GM18519 (cell line): ENCODE measurements around the gene NFKBIE.

Experiments used
- ATAC-seq: cut with Tn5 transposase; IDR thresholded peaks from one replicate; pipeline ENCODE4 v1.9.1; 2021; ENCODE audit warnings: mild to moderate bottlenecking, moderate library complexity; ENCODE audit not compliant: unreplicated experiment, low FRiP score

The NFKBIE gene

DNA sequence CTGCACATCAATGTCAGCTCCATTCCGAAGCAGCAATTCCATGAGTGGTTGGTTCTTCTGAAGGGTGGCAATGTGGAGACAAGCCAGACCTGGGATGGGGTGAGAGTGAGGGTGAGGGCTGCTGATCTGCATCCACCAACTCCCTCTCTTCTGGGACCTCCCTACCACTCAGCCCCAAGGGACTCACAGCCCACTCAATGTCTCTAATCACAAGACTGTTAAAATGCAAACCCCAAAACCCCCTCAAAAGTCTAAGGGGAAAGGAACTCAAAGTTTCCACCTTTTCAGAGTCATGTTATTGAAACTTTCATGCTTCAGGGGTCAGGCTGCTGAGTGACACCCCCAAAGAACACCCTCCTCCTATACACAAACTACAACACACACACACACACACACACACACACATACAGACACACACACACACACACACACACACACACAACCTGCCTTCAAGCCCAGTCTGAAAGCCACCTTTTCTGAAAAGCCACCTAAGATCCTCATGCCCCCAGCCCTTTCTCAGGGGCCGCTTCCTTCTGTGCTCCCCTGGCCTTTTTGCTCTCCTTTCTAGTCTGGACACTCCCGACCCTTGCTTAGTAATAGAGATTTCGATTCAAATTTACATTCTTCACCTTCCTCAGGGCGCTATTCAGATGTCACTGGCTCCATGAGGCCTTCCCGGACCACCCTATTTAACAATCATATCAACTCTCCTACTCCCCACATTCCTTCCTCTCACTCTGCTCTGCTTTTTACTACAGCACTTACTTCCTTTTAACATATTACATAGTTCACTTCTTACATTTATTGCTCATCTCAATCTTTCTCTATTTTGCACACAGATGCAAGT, 4.7 kb downstream of the NFKBIE start:
- ATAC-seq, result no peak

DNA sequence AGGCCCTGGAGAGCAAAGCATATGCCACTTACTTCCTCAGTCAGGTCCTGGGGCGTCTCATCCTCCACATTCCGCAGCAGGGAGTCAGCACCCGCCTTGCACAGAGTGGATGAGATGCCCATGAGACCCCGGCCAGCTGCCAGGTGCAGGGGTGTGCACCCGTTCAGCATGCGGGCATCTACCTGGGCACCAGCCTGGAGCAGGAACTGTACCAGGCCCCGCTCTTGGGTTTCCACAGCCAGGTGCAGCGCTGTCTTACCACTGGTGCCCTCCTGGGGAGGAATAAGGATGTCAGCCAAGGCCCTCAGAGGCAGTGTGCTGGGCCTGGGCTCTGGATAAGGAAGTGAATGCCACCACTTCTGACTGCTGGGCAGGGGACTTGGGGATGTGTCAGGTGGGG, 5.3 kb downstream of the NFKBIE start:
- ATAC-seq, result no peak

DNA sequence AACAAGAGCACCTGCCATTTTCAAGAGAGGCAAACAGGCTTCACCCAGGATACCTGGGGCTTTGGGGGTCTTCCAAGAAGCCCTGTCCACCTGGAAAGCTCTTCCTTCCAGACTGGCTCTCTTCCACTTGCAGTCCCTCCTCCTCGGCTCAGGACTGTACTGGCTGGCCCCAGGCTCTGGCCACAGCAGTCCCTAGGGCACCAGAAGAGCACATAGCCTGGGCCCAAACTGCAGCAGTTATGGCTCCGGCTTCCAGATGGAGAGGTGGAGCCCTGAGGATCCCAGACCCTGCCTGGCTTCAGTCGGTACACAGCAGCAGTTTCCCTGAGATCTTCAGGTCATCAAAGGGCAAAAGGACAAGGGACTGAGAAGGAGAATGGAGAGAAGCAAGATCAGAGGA, 6.4 kb downstream of the NFKBIE start:
- ATAC-seq, result no peak

DNA sequence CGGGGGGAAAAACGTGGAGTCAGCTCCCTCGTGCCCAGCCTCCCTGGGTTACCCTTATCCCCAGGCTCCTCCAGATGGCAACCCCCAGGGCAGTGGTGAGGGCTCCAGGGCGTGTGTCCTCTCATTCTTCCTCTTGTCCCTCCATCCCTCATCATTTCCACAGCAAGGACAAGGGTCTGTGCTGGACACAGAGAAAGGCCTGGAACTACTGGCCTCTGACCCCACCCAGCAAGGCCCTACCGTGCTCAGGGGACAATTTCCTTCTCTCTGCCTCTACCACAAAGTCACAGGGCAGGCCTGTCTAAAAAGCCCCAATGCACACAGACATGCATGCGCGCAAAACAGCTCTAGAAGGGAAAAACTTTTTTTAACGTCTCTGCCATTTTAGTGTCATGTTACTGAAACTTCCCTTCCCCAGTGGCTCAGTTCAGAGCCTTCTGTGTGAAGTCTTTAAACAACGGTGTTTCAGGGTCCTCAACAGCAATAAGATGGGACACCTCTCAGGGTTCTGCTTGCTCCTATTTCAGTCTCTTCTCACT, 7.0 kb downstream of the NFKBIE start:
- no peak for ATAC-seq

DNA sequence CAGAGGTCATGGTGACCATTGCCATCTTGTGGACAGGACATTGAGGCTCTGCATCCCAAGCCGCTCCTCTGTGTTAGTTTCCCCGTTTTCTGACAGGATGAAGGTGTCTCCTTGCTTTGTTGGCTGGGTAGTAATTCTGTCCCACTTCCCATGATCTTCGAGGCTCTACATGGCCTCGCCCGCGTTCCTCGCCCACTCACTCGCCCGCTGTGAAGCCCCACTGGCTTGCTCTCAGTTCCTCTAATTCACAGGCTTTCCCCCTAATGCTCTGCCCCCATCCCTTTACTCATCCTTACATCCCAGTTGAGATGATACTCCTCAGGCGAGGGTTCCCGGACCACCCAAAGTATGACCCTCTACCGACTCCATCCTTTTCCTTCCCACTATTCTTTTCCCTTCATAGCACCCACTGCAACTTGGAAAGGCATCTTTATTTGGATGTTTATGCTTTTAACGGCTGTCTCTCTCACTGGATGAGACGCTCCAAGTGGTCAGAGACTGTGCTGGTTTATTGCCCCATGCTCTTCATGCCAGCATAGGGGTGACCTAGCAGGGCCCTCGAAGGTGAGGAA, 7.5 kb downstream of the NFKBIE start:
- ATAC-seq, result peak; percentile 9

DNA sequence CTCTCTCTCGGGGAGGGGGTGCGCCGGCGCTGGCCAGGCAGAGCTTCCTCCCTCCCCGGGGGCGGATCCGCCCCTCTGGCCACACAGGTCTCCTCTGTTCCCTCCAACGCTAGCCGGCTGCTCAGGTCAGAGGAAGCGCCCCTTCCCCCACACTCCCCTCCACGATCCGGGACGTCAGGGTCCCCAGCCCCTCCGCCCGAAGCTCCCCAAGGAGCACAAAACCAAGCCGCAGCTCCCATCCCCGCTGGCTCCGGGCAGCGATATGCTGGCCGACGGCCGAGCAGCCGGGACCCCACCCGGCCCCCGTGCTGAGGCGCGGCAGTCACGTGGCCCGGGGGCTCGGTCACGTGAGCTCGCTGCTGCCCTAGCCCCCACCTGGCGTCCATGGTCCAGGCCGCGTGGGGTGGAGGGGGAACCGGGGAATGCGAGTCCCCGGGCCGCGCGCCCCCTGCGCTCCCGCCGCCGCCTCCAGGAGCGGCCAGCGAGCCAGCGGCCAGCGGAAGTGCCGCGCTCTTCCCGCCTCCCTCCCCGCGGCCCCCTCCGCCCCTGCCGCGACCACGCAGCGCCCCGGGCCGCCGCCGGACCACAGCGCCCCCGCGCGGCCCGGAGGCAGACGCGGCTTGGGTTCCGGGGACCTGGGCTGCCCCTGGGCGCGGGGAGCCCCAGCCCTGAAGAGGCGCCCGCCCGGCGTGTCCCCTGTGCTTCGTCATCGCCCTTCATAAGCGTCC, 8.2 kb downstream of the NFKBIE start, which contains the start of gene SLC35B2:
Gene SLC35B2, minus strand, starts transcription at position 504 of the 728 bp plus-strand sequence. Its CDS starts 118 bp downstream, at position 386.
- ATAC-seq, result peak; percentile 30

DNA sequence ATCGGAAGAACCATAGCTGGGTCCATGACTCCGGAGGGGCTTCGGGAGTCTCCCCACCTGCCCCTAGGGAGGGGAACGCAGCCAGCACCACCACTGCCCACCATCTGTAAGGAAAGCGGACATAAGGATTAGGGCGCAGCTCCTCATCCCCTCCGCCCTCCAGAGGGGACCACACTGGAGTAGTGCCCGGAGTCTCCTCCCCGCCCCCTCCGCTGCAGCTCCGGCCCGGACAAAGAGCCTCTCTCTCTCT, 8.7 kb downstream of the NFKBIE start:
- no peak for ATAC-seq

DNA sequence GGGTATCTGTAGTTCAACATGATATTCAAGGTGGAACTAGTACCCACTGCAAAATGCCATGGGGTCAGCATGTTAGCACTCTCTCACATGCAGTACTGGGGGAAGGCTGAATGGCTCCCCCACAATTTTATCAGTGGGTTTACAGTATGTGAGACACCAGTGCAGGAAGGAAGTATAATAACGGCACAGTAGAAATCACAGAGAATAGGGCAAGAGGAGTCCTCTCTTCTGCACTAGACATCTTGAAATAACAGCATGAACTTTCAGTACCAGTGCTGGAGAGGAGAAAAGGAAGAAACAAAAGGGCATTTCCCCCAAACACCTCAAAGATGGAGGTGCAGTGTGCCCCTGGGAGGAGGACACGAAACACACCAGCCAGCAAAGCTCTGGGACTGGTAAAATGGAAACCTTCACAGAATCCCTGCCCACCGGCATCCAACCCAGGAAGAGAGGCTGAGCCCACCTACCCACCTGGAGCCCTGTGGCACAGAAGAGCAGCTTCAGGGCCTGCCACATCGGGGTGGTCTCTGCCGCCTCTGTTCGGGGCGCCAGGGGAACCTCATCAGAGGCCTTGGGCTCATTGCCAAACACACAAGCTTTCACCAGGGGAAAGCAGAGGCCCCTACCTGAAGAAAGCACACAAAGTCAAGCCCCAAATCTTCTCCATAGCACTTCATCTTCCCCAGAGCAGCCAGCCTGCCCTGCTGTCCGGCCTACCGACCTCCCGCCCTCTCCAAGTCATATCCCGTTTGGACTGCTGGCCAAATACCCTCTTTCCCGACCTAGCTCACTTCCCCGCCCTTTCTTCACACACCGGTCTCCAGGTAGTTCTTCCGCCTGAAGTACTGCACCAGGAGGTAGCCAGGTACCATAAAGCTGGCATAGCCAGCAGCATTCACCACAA, 9.2 kb downstream of the NFKBIE start:
- no peak for ATAC-seq

DNA sequence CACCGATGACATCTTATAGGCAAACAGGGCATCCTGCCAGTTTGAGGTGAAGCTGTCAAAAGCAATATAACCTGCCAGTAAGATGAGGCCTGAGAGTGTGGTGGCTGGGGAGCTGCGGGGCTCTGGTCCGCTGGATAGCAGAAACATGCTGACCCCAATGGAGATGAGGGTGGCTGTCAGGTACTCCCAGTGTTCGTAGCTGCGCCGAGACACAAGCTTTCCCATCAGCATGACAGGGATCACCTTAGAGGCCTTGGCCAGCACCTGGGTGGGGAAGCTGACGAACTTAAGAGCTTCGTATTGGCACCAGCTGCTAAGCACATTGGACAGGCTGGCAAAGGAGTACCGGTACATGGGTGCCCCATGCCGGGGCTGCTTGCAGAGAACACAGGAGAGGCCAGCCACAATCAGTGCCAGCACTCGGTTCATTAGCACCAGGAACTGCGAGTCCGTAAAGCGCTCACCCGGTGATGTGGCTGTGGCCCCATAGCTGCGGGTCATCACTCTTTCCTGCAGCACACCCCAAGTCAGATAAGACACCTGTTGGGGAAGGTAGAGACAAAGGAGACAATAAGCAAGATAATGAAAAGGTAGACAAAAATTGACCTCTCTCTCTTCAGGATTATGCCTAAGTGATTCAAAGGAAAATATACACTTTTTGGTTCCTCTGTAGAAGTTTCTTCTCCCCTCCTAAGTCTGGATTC, 10.1 kb downstream of the NFKBIE start:
- ATAC-seq, result no peak

DNA sequence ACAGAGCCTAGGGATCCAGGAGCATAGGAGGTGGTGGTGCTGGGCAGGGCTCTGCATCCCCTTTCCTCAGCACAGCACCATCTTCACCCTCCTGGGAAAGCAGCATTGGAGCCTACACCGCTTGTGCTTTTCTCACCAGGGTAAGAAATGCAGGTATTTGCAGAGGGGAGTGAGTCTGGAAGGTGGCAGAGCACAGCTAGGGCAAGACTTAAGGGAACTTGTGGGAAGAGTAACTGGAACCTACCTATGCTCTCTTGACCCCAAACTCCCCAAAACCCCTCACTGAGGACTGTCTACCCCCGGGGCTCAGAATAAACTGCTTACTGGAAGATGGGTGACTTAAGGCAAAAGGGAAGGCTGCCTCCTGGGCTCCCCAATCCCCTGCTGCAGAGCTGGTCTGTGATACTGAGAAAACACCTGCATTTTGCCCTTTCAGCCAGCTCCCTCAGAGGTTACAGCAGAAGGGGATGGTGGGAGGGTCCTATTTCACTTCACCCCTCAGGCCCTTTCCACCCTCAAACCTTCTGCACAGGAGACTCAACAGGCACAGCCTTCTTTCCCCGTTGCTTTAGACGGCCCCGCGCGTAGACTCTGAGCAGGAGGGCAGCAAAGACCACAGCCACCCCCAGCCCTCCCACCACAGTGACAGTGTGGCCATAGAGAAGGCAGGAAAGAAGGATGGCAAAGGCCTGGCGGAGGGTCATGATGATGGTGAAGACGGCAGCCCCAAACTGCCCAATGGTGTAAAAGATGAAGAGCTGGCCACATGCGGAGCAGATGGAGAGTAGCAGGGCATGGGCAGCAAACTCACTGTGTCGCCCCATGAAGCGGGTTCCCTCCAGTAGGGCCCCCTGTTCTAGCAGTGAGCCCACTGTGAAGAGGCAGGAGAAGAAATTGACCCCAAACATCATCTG, 10.9 kb downstream of the NFKBIE start:
- no peak for ATAC-seq

DNA sequence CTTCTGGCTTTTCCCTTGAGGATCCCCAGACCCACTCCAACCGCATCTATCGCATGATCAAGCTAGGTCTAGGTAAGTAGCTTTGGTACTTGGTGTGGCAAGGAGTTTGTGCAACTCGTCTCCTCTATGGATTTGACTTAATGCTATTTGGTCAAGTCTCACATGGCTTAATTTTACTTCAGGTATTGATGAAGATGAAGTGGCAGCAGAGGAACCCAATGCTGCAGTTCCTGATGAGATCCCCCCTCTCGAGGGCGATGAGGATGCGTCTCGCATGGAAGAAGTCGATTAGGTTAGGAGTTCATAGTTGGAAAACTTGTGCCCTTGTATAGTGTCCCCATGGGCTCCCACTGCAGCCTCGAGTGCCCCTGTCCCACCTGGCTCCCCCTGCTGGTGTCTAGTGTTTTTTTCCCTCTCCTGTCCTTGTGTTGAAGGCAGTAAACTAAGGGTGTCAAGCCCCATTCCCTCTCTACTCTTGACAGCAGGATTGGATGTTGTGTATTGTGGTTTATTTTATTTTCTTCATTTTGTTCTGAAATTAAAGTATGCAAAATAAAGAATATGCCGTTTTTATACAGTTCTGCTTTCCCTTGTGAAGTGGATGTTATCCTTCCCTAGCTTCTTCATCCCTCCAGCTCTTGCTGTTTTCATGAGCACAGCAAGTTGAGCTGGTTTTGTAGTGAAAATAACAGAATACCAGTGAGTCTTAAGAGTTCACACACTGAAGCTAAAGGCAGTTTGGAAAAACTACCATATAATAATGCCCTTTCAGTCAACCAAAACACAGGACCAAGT, 11.8 kb downstream of the NFKBIE start:
- no peak for ATAC-seq

DNA sequence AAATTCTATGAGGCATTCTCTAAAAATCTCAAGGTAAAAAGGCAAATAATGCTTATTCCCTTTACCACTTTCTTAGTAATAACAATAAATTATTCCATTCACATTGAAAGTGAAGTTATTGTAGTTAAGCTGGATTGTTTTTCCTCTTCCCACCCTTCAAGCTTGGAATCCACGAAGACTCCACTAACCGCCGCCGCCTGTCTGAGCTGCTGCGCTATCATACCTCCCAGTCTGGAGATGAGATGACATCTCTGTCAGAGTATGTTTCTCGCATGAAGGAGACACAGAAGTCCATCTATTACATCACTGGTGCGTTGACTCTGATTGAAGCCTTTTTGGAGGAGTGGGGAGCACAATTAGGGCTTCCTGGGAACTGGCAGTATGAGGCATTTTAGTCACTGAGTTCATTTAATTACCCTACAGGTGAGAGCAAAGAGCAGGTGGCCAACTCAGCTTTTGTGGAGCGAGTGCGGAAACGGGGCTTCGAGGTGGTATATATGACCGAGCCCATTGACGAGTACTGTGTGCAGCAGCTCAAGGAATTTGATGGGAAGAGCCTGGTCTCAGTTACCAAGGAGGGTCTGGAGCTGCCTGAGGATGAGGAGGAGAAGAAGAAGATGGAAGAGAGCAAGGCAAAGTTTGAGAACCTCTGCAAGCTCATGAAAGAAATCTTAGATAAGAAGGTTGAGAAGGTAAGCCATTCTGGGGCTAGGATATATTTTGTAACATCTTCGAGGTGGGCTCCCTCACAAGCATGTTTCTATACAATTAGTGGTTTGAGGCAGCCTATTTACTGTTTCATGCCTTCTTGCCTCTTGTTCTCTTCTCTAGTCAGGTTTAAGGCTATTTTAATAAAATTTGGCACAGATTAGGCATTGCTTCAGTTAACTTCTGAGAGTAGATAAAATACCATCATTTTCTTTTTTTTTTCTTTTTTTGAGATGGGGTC, 13.5 kb downstream of the NFKBIE start:
- ATAC-seq, result no peak

DNA sequence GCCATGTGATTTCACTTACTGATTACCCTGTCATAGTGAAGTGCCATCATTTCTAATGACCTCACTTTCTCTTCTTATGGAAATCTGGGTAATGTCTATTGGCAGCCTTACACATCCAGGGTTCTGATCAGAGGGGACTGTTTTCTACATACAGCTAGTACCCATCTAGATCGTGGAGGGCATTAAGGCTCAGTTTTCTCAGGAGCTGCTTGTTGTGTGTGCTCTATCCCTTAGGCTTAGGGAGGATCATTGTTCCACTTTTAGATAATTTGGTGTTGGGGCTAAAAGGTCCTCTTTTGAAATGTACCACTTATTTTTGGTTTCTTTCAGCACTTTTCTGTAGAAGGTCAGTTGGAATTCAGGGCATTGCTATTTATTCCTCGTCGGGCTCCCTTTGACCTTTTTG, 14.6 kb downstream of the NFKBIE start:
- no peak for ATAC-seq

DNA sequence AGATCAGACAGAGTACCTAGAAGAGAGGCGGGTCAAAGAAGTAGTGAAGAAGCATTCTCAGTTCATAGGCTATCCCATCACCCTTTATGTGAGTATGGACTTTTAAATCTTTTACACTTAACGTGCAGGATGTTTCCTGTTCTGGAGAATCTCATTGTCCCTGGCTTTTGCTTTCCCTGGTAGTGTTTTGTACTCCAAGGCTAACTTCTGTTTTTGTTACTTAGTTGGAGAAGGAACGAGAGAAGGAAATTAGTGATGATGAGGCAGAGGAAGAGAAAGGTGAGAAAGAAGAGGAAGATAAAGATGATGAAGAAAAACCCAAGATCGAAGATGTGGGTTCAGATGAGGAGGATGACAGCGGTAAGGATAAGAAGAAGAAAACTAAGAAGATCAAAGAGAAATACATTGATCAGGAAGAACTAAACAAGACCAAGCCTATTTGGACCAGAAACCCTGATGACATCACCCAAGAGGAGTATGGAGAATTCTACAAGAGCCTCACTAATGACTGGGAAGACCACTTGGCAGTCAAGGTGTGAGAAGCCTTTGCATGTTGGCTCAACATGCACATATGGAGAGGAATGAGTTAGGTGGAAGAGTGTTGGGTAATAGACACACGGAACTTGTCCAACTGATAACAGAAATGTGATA, 15.2 kb downstream of the NFKBIE start:
- ATAC-seq, result no peak

DNA sequence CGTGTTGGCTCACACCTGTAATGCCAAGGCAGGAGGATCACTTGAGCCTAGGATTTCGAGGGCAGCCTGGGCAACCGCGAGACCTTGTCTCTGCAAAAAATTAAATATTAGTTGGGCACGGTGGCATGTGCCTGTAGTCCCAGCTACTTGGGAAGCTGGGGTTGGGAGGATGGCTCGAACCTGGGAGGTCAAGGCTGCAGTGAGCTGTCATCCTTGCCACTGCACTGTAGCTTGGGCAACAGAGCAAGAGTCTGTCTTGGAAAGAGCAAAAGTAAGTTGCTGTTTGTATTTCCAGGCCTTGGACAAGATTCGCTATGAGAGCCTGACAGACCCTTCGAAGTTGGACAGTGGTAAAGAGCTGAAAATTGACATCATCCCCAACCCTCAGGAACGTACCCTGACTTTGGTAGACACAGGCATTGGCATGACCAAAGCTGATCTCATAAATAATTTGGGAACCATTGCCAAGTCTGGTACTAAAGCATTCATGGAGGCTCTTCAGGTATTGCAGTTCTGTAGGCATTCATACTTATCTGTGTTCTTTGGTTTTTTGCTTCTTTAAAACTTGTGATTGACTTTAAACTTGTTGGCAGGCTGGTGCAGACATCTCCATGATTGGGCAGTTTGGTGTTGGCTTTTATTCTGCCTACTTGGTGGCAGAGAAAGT, 16.1 kb downstream of the NFKBIE start:
- ATAC-seq, result no peak

DNA sequence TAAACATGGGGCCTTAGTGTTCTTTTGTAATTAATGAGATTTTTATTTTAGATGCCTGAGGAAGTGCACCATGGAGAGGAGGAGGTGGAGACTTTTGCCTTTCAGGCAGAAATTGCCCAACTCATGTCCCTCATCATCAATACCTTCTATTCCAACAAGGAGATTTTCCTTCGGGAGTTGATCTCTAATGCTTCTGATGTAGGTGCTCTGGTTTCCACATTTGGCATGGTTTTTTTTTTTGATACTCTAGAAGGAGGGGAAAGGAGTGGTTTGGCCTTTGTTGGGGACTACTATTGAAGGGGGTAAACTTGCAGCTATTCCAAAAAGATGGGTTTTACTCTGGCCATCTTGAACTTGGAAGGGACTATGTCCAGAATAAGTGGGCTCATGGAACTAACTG, 16.8 kb downstream of the NFKBIE start:
- ATAC-seq, result no peak
